Neural cell (in vitro differentiated cells): ENCODE results near the gene CCP110.

Experiments
- CTCF ChIP-seq: fragments of 450-650 bp; IDR thresholded peaks from 2 replicates; pipeline ENCODE4 v1.5.1; 2014; ENCODE audit warnings: antibody characterized with exemption, mild to moderate bottlenecking, moderate library complexity; ENCODE audit not compliant: poor library complexity, severe bottlenecking
- EP300 ChIP-seq: fragments of 450-650 bp; conservative IDR thresholded peaks from 2 replicates; pipeline ENCODE4 v1.6.1; 2014; ENCODE audit warnings: antibody characterized with exemption, mild to moderate bottlenecking, moderate library complexity; ENCODE audit not compliant: poor library complexity, severe bottlenecking
- EZH2 ChIP-seq: fragments of 200-600, 300-800 bp; shearing (Covaris generic), sonication (generic); IDR thresholded peaks from 2 replicates; pipeline ENCODE4 v1.6.1; 2014; ENCODE audit warnings: antibody characterized with exemption, low read length, borderline replicate concordance, mild to moderate bottlenecking; ENCODE audit not compliant: insufficient read depth, poor library complexity, severe bottlenecking
- MXI1 ChIP-seq: fragments of 450-650 bp; conservative IDR thresholded peaks from 2 replicates; pipeline ENCODE4 v1.6.1; 2014; ENCODE audit warnings: antibody characterized with exemption, mild to moderate bottlenecking; ENCODE audit not compliant: poor library complexity, severe bottlenecking
- POLR2AphosphoS5 ChIP-seq: IDR thresholded peaks from 2 replicates; pipeline ENCODE4 v1.6.1; 2012
- RAD21 ChIP-seq: fragments of 450-650 bp; conservative IDR thresholded peaks from 2 replicates; pipeline ENCODE4 v1.6.1; 2014; ENCODE audit warnings: antibody characterized with exemption, mild to moderate bottlenecking, moderate library complexity
- SMC3 ChIP-seq: fragments of 450-650 bp; conservative IDR thresholded peaks from 2 replicates; pipeline ENCODE4 v1.6.1; 2014; ENCODE audit warnings: antibody characterized with exemption, mild to moderate bottlenecking, moderate library complexity; ENCODE audit not compliant: poor library complexity
- TAF1 ChIP-seq: IDR thresholded peaks from 2 replicates; pipeline ENCODE4 v1.6.1; 2012; ENCODE audit warnings: low read depth

DNA sequence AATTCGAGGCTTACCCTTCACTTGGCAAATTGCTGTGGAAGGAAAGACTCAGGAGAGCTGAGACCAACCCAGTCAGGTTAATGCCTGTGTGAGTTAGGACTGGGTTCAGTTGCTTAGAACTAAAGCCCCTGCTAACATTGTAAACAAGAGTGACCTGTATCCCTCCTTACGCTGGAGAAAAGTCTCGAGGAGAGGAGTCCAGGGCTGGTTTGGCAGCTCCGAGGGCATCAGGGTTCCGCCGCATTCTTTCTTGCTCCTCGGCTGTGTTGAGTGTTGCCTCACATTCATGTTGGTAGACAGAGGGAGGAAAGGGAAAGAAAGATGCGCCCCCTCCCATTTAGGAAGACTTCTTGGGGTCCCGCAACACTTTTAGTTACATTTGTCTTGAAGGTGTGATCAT is 50.3 kb downstream of the CCP110 start:
- TF ChIP-seq CTCF (no peak), RAD21 (no peak), EP300 (no peak), MXI1 (no peak), TAF1 (no peak), EZH2 (no peak), SMC3 (no peak), POLR2AphosphoS5 (no peak)
